Measurements from ENCODE around the gene LRRC61. TPM values are rescaled to one million over a fixed set of nuclear protein-coding genes. Genes with fewer than 3 reads are reported as not detected.

Gene LRRC61
- total RNA-seq, 1 donor from 2014 or later: 10.2 TPM

GRCh38 chr7:150322114-150322832 lies 882 bp upstream of the LRRC61 start:
- TF ChIP-seq CTCF (IDR thresholded peaks at IDR 0.05): no peak
- Histone ChIP-seq H3K36me3 (peaks cover 6% of the 10 kb centered on the region), H3K27ac (peak overlapping the region; percentile 92), H3K4me3 (peak overlapping the region; percentile 64), H3K9me3 (no peaks in the 10 kb centered on the region), H3K27me3 (no peaks in the 10 kb centered on the region), H3K4me1 (peaks cover 22% of the 10 kb centered on the region)
- ATAC-seq: no peak
- intact Hi-C loops (cut with DNase I): no loop called here
- DNase-seq: no peak

- DNase-seq: no peak
- Histone ChIP-seq H3K36me3 (peaks cover 21% of the 10 kb centered on the region), H3K27me3 (no peaks in the 10 kb centered on the region), H3K9me3 (no peaks in the 10 kb centered on the region), H3K4me1 (peaks cover 22% of the 10 kb centered on the region), H3K4me3 (peak overlapping the region; percentile 64), H3K27ac (peak overlapping the region; percentile 92)
- no peak for TF ChIP-seq CTCF (IDR thresholded peaks at IDR 0.05)
- peak; percentile 5 for ATAC-seq
- intact Hi-C loops (cut with DNase I): no loop called here
Measured at GRCh38 chr7:150323682-150324372, 672 bp downstream of the LRRC61 start.

- Histone ChIP-seq H3K27ac (peak overlapping the region; percentile 92), H3K4me3 (peak overlapping the region; percentile 64), H3K36me3 (peaks cover 26% of the 10 kb centered on the region), H3K9me3 (no peaks in the 10 kb centered on the region), H3K27me3 (no peaks in the 10 kb centered on the region), H3K4me1 (peaks cover 26% of the 10 kb centered on the region)
- peak; percentile 22 for ATAC-seq
- no peak for TF ChIP-seq CTCF (IDR thresholded peaks at IDR 0.05)
- no peak for DNase-seq
- intact Hi-C loops (cut with DNase I): no loop called here
Measured at GRCh38 chr7:150324373-150324961, 1.3 kb downstream of the LRRC61 start.

- intact Hi-C loops (cut with DNase I): no loop called here
- peak; percentile 60 for ATAC-seq
Measured at GRCh38 chr7:150325110-150325611, 2.0 kb downstream of the LRRC61 start.

GRCh38 chr7:150325901-150326300 lies 2.7 kb downstream of the LRRC61 start:
- H3K36me3 ChIP-seq: peaks cover 26% of the 10 kb centered on the region
- intact Hi-C loops (cut with DNase I): no loop called here
- H3K4me3 ChIP-seq: no peak overlapping the region
- ATAC-seq (no peak), DNase-seq (no peak)
- H3K4me1 ChIP-seq: peaks cover 32% of the 10 kb centered on the region
- H3K27ac ChIP-seq: no peak overlapping the region
- H3K27me3 ChIP-seq: no peaks in the 10 kb centered on the region
- no peaks in the 10 kb centered on the region for H3K9me3 ChIP-seq
- no peak for TF ChIP-seq CTCF (IDR thresholded peaks at IDR 0.05)

More at GRCh38 chr7:150325110-150325611, 2.0 kb downstream of the LRRC61 start:
- Histone ChIP-seq H3K4me1 (peaks cover 30% of the 10 kb centered on the region), H3K27me3 (no peaks in the 10 kb centered on the region), H3K27ac (peak overlapping the region; percentile 92), H3K36me3 (peaks cover 26% of the 10 kb centered on the region), H3K9me3 (no peaks in the 10 kb centered on the region), H3K4me3 (peak overlapping the region; percentile 64)
- no peak for TF ChIP-seq CTCF (IDR thresholded peaks at IDR 0.05)
- peak; percentile 78 for DNase-seq
